Measurements from ENCODE around the gene COMTD1.

Gene COMTD1

DNA sequence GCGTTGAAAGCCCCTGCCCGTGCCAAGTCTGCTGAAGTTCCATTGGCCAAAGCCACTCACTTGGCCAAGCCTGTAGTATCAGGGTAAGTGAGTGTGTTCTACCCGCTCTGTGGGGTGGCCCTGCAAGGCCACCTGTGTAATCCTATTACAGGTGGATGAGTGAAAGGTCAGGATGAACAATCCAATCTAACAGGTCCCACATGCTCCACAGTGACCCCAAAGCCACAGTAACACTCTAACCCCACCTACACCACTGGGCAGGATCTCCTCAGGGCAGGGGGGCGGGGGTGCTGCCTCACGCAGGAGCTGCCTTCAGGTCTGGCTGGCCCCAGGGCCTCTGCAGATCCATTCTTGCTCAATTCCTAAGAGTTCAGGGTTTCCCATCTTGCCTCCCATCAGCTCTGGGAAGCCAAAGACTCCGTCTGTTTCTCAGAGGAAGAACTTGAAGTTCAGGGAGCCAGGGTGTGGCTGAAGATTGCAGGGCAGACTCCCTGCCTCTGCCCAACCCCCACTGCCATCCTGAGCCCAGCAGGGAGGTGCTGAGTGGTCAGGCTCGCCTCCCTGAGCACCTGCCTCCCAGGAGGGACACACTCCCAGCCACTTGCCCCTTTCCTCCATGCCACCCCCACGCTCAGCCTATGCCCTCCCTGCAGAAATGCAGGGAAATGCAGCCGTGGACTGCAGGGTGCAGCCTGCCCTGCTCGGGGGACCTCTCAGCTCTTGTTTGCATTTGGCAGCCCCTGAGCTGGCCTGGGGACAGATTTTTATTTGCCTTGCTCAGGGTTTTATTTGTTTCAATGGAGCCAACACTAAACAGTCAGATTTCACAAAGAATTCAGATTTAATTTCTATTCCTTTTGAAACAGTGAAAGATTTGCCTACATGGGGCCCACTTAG lies 9.8 kb upstream of the COMTD1 start:
- in situ Hi-C loops (cut with HindIII; ENCODE audit: low sequenced_read_pairs), result no loop called here

GRCh38 chr10:75244487-75245353 lies 9.0 kb upstream of the COMTD1 start:
- in situ Hi-C loops (cut with HindIII; ENCODE audit: low sequenced_read_pairs), result no loop called here

DNA sequence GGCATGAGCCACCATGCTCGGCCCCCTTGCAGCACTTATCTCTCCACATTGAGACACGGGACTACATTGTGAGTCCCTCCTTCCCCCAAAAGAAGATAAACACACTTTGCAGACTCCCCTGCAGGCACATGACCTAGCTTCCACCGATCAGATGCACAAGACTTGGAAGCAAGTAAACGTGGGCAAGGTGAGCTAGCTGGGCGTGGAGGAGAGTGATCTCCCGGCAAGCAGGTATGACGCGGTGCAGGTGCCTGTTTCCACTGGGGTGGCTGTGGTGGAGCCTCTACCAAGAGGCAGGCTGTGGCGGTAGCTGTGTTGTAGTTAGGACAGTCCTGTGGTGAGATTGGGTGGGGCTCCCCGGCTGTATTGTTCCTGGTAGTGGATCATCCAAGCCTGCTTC lies 7.7 kb upstream of the COMTD1 start:
- in situ Hi-C loops (cut with HindIII; ENCODE audit: low sequenced_read_pairs), result no loop called here

- in situ Hi-C loops (cut with HindIII; ENCODE audit: low sequenced_read_pairs), result no loop called here
These were observed 4.7 kb upstream of the COMTD1 start for GRCh38 chr10:75240329-75241076.

- in situ Hi-C loops (cut with HindIII; ENCODE audit: low sequenced_read_pairs), result no loop called here
These were observed 3.5 kb upstream of the COMTD1 start for GRCh38 chr10:75239096-75239790.

- in situ Hi-C loops (cut with HindIII; ENCODE audit: low sequenced_read_pairs), result no loop called here
These were observed 2.7 kb upstream of the COMTD1 start for GRCh38 chr10:75238182-75239095.

DNA sequence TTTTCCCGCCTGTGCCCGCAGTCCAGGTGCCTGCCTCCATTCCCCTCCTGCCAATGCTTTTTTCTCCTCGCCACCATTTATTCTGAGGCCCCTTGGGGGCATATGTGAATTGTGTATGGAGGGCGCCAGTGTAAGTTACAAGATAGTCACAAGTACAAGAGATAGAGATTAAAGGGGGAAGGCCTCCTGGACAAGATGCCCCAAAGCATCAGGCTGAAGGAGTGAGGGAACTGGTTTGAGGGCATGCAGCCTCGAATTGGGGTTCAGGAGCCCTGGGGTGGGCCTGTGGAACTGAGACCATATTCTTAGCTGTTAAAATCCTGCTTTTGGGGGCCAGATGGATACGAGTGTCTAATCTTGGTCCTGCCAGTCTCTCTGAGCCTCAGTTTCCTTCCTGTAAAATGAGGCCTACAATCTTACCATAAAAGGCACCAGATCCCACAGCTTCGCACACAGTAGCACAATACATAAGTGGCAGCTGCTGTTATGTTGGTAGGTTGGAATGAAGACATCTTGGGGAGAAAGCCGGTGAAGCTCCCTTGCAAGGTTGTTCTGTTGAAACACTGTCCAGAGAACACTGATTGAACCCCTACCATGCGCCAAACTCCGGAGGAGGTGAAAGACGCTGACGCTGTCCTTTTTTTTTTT lies 545 bp upstream of the COMTD1 start:
- in situ Hi-C loops (cut with HindIII; ENCODE audit: low sequenced_read_pairs), result no loop called here

- in situ Hi-C loops (cut with HindIII; ENCODE audit: low sequenced_read_pairs), result no loop called here
These were observed 928 bp downstream of the COMTD1 start for GRCh38 chr10:75234683-75235374.

GRCh38 chr10:75234017-75234682 lies 1.6 kb downstream of the COMTD1 start:
- in situ Hi-C loops (cut with HindIII; ENCODE audit: low sequenced_read_pairs), result no loop called here

DNA sequence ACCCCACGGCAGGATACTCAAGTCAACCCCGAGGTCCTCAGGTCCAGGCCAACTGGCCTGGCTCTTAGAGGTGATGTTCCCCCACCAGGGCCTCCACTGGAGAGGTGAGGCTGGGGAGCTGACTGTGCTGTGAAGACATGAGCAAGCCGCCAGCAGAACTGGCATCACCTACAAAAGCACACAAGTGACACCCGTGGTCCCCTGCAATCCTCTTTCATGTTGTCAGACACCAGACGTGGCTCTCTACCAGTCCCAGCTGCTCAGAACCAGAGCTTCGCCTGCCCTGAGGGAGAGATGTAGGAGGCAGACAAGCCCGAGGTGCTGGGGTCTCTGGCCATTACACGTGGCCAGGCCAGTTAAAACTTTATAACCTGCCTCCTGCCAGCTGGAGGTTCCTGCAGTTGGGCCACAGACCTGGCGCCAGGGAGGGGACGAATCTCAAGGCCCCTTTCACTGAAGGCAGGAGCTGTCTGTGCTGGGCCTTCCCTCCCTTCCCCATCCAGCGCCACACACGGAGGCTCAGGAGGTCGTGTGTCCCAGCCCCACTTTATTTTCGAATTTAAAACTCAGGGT lies 2.2 kb downstream of the COMTD1 start:
- in situ Hi-C loops (cut with HindIII; ENCODE audit: low sequenced_read_pairs), result no loop called here

- in situ Hi-C loops (cut with HindIII; ENCODE audit: low sequenced_read_pairs), result no loop called here
These were observed 3.8 kb downstream of the COMTD1 start for GRCh38 chr10:75231672-75232581.

DNA sequence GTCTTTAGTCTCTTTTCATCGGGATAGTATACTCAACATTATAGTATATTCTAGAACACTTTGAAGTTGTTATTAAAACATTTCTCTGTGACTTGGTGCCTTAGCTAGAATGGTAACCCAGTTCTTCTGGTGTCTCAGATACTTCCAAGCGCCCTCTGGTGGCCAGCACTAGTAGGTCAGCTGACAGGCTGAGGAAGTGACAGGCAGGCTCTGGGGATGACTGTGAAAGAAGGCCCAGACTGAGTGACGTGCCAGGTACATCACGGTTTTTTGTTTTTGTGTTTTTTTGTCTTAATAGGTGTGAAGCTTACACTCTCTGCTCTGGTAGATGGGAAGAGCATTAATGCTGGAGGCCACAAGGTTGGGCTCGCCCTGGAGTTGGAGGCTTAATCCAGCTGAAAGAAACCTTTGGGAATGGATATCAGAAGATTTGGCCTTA lies 5.1 kb downstream of the COMTD1 start:
- in situ Hi-C loops (cut with HindIII; ENCODE audit: low sequenced_read_pairs), result no loop called here

DNA sequence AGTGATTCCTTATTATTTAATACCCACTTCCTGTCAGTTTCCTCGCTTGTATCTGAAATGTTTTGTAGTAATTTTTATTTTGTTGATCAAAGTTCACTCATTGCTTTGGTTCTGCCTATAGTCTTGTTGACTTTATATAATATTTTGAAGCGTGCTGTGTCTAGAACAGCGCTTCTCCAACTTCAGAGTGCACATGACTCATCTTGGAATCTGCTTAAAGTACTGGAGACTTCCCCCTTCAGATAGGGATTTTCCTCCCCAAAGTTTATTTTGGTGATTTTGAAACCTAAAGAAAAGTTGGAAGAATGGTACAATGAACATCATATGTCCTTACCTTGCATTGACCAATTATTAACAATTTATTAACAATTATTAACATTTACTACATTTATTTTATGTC lies 5.8 kb downstream of the COMTD1 start:
- in situ Hi-C loops (cut with HindIII; ENCODE audit: low sequenced_read_pairs), result no loop called here

GRCh38 chr10:75228834-75229233 lies 6.9 kb downstream of the COMTD1 start:
- in situ Hi-C loops (cut with HindIII; ENCODE audit: low sequenced_read_pairs), result no loop called here

DNA sequence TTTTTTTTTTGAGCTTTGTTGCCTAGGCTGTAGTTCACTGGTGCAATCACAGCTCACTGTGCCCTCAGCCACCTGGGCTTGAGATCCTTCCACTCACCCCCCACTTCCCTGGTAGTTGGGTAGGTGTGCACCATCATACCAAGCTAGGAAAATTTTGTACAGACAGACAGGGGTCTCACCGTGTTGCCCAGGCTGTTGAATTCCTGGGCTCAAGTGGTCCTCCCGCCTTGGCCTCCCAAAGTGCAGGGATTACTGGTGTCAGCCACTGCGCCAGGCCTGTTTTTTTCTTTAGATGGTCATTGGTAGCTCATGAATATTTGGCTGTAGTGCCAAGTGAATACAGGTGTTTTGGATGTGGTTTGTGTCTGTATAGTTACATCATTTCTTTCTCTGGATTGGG lies 7.5 kb downstream of the COMTD1 start:
- in situ Hi-C loops (cut with HindIII; ENCODE audit: low sequenced_read_pairs), result no loop called here

DNA sequence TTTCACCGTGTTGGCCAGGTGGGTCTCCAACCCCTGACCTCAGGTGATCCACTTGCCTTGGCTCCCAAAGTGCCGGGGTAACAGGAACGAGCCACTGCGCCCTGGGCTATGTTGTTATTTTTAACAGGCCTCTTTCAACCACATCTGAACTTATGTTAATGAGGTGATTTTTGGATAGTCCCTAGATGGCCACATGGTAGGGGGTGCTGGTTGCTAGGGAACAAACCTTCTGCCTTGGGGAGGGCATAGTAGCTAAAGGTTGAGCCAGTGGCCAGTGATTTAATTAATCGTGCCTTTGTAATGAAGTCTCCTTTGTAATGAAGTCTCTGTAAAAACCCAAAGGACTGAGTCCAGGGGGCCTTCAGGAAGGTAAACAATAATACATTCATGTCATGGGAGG lies 9.1 kb downstream of the COMTD1 start:
- in situ Hi-C loops (cut with HindIII; ENCODE audit: low sequenced_read_pairs), result no loop called here

DNA sequence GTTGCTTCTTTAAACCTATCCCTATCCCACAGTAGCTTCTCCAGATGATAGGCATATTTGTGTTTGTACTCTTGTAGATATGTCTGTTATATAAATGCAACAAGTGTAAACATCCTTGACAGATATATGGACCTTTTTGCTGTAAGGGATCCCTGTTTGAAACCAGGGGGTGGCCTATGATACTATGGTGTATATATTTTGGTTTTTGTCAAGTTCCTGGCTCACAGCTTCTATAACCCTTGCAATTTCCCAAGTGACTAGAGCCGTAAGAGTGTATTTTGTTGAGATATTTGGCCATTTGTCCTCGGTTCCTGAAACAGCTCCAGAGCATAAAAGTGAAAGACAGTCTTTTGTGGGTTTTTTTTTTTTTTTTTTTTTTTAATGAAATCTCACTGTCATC lies 9.7 kb downstream of the COMTD1 start:
- in situ Hi-C loops (cut with HindIII; ENCODE audit: low sequenced_read_pairs), result no loop called here

Measured in DLD1 (cell line).